Hematopoietic multipotent progenitor cell treated with erythropoietin and hydrocortisone succinate and interleukin-3 and kit ligand, for 8 days (in vitro differentiated cells): ENCODE data around the gene CITED4.
"Not testable (repeated sequence)": the region's sequence is repeated elsewhere in the genome, so short reads cannot be mapped to it uniquely, and the experiment has no call there.

Experiments used
- DNase-seq: peaks from one replicate; pipeline ENCODE4 v3.0.0-alpha.2; 2015

The CITED4 gene, protein sequence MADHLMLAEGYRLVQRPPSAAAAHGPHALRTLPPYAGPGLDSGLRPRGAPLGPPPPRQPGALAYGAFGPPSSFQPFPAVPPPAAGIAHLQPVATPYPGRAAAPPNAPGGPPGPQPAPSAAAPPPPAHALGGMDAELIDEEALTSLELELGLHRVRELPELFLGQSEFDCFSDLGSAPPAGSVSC

DNA sequence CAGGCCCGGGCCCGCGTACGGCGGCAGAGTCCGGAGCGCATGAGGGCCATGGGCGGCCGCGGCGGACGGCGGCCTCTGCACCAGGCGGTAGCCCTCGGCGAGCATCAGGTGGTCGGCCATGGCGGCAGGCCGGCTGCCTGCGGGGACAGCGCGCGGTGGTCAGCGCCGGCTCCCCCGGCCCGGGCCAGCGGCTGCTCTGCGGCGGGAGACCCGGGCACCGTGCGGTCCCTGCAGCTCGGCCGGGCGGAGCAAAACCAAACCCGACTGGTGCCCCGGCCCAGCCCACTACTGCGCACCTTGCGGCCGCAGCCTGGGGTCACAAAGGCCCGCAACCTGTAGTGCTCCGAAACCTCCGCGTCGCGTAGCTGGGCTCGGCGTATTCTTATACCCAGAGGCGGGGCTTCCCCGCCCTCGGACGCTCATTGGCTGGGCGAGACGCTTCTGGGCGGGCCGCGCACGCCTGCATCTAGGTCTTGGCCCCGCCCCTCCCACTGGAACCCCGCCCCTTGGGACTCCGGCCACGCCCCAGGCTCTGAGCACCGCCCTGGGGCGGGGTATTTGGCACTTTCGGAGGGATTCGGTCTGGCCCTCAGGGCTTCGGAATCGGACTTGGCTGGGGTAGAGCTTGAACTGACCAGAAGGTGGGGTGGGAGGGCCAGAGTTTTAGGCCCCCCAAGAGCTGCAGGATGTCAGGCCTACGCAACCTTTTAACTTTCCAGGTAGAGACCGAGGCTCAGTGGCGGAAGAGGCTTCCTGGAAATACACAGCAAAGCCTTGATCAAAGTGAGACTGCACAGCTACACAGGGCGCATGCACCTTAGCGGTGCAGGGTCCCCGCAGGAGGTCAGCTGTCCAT, at the start of gene CITED4:
CITED4 (minus strand) TSS at position 356 of the 856 bp plus-strand sequence; CDS start at position 120, 236 bp downstream.
- peak; percentile 92 for DNase-seq

DNA sequence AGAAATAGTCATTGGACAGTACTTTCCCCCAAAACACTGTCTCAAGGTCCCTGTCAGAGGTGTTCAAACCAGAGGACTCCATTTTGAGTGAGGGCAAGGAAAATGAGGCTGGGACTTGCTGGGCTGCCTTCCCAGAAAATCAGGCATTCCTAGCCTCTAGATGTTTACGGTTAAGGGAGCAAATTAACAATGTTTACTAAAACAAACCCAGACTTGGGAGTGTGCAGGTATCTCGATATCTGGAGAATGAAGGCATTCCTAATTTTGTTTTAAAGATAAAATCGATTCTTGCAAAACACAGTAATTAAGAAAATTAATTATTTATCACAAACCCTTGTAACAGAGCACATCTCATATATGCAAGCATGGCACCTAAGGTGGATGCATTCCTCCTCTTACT, 48.9 kb upstream of the CITED4 start:
- no peak for DNase-seq

DNA sequence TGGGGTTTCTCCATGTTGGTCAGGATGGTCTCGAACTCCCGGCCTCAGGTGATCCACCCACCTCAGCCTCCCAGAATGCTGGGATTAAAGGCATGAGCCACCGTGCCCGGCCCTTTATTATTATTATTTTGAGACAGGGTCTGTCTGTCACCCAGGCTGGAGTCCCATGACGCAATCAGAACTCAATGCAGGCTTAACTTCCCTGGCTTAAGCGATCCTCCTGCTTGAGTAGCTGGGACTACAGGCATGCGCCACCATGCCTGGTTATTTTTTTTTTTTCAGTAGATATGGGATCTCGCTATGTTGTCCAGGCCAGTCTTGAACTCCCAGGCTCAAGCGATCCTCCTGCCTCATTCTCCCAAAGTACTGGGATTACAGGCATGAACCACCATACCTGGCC, 47.1 kb upstream of the CITED4 start:
- no peak for DNase-seq

DNA sequence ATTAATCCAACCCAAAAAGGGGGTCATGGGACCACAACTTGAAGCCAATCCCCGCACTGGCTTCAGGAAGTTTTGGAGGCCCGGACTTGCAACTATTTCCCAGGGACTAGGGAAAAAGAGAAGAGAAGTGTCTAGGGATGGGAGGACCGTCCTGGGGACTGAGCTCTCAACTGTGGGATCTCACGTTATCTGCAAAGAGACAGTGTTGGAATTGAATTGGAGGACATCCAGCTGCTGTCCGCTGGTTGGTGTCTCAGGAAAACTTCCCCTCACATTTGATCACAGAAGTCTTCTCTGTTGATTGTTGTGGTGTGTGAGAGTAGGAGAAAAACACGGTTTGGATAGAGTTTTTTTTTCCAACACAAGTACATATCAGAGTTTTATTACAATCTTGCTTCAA, 46.2 kb upstream of the CITED4 start:
- no peak for DNase-seq

DNA sequence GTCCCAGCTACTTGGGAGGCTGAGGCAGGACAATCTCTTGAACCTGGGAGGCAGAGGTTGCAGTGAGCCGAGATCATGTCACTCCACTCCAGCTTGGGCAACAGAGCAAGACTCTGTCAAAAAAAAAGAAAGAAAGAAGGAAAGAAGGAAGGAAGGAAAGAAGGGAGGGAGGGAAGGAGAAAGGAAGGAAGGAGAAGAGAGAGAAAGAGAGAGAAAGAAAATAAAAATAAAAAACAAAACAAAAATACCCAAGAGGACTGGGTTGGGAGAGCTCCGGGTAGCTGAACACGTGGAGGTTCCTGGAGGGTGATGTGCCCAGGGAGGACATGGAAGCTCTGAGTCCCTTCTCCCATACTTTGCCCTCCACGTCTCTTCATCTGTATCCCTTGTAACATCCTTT, 45.7 kb upstream of the CITED4 start:
- no peak for DNase-seq

DNA sequence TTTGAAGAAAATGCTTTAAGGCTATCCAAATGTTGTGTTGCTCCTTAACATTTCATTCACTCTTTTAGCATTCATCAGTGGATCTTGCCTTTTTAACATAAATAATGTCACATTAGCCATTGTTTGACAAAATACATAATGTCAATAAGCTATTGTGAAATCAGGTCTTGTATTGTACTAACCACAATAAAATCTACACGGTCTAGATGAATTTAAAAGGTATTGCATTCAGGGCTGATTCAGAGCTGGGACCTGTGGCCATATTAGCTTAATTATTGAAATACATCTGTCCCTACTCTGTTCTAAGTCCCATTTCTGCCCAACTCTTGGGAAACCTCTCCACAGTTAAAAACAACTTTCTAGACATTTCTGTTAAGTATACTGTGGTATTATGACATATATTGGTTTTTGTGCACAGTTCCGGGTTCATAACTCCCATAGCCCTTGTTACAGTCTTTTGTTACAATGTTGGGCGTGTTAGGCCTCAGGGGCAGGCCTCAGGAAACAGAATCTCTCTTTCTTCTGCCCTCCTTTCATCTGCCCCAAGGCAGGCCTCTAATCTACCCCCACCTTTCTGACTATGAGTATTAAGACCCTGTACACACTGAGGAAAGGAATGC, 44.7 kb upstream of the CITED4 start:
- DNase-seq: no peak

DNA sequence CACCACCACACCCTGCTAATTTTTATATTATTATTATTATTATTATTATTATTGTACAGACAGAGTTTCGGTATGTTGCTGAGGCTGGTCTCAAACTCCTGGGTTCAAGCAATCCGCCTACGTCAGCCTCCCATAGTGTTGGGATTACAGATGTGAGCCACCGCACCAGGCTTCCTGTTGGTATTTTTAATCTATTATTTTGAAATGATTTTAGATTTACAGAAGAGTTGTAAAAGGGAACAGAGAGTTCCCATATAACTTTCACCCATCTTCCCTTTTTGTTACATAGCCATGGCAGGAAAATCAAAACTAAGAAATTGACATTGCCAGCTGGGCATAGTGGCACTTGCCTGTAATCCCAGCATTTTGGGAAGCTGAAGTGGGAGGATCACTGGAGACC, 42.9 kb upstream of the CITED4 start:
- DNase-seq: no peak

DNA sequence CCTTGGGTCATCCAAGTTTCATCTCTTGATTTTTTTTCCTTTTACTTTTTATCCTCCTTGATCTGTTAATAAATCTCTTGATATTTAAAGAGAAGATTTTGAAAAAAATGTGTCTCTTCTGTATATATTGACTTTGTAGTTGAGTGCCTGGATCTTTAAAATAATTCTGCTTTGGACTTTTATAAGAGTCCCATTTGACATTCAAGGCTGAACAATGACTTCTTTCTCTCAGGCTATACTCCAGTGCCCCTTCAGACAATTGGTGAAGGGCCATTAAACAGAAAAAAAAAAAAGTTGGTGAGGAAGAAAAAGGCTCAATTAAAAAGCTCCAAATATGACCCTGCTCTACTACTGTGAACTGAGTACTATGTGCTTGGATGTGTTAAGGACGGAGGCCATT, 40.9 kb upstream of the CITED4 start:
- no peak for DNase-seq

DNA sequence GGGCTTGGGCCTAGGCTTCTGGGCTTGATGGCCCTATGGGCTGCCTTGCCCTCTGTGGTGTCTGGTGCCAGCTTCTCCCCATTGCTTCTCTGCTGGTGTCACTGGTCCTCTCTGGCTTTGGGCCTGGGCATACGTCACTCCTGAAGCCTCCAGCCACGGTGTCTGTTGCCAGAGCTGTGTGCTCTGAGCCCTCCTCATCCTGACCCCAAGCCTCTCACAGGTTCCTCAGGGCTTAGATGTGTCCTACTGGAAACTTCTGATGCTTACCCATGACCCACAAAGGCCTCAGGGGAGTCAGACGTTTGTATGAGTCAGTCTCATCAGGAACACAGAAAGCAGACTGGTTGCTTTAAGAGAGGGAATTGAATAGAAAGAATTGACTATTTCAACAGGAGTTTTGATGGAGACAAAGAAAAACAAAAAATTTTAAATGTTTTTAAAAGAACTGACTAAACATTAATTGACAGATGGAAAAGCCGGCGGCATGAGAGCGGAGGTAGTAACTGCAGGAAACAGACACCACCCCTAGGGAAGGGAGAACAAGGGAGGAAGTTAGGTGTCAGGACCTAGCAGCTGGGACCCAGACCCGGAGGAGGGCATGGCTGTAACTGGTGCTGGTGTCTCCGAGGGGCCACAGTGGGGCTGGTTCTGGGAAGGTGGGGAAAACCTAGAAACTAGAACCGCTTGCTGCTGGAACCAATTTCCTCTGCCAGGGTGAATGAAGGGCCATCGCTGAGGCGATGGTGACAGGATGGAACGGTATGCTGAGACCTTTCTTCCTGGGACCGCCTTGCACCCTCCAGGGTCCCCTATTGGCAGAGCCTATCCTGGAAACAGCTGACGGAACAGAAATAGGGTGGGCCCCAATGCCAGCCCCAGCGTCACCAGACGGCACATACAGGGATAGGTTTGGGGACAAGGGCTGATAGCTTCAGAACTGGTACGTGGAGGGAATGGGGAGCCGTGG, 40.0 kb upstream of the CITED4 start:
- DNase-seq: no peak

DNA sequence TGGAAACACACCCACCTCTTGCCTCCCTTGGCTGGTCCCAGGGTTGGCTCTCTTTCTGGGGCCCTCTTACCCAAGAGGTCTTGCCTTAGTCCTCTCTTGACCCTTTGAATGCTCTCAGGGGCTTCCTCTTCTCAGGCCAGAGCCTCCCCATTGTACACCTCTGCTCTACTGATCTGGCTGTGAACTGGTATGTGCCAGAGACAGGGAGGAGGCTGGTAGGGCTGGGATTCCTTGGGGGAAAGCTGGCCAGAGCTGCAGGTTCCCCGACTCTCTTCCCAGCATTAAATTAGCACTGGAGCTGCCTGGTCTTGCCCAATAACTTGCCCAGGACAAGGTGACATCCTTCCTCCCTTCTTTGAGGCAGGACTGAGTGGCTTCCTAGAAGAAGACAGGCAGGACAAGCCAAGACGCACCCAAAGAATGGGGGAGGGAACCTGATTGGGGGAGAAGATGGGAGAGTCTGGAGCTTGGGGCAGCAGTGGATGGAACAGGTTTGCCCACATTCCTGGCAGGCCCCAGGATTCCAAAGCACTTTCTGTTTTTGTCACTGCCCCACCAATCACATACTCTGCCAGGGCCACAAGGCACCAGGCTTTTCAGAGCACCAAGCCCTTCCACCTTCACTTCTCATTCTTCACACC, 37.2 kb upstream of the CITED4 start:
- no peak for DNase-seq

DNA sequence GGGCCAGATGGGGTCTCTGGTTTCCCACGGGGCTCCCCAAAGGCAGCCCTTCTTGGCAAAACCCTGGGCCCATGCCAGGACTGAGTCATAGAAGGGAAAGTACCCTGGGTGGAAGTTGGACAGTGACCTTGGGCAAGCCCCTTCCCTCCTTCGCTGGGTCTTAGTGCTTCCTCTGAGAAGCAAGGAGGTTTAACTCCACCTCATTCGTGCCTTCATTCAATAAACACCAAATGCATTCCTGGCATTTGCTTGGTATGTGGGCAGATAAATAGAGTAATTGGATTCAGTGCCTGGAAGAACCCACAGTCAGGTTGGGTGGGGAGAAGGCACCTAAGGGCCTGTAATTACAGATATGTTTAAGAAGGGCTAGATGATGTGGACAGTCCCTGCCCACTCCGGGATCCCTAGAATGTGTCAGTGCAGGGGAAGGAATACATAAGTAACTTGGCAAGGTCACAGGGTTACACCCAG, 36.3 kb upstream of the CITED4 start:
- DNase-seq: no peak

DNA sequence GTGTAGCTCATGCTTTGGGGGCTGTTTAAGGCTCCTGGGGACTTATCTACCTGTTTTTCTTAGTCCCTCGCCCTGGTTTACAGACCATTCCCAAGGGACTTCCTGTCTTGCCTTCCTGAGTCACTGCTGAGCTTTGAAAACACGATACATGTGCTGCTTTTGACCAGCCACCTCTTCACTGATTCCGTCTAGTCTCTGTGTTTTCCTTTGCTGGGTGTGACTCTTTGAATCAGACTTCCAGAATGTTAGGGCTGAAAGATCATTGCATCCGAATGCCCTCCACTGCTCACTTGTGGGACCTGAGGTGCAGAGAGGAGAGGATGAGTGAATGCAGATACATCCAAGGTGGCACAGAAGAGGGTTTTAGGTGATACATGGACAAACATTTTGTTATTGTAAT, 35.4 kb upstream of the CITED4 start:
- DNase-seq: no peak

DNA sequence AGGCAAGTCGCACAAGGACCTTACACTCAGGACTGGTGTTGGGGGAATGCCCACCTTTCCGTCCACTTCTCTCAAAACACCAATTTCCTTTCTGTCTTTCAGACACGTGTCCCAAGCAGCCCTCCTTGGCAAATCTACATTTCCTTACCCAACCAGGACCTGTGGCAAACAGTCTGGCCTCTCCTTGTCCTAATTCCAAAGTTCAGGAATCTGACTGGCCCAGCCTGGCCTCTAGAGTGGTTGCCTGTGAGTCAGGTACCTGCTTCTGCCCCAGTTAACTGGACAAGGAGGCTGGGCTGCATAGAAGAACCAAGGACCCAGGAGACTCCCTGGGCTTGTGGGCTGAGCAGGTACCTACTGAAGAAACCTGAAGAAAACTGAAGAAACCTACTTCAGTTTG, 34.3 kb upstream of the CITED4 start:
- no peak for DNase-seq

DNA sequence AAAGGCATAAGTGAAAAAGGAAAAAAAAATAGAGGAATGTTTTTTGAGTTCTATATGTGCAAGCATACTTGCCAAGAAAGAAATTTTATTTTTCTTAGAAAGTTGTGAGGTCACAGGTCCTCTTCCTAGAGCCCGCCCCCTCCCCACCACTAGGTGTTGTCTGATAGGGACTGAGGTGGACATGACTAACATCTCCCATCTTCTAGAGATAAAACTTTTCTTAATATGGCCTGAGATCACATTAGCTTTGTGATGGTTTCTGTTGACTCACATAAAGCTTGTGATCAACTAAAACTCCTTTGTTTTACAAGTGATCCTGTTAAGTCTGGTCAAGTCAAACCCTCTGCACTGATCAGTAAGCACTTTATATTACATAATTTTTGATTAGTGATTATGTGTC, 33.4 kb upstream of the CITED4 start:
- no peak for DNase-seq

DNA sequence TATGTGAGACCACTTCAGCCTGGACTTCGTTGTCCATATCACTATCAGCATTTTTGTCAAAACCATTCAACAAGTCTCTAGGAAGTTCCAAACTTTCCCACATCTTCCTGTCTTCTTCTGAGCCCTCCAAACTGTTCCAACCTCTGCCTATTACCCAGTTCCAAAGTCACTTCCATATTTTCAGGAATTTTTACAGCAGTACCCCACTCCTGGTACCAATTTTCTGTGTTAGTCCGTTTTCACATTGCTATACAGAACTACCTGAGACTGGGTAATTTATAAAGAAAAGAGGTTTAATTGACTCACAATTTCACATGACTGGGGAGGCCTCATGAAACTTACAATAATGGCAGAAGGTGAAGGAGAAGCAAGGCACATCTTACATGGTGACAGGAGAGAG, 32.7 kb upstream of the CITED4 start:
- not testable (repeated sequence) for DNase-seq

DNA sequence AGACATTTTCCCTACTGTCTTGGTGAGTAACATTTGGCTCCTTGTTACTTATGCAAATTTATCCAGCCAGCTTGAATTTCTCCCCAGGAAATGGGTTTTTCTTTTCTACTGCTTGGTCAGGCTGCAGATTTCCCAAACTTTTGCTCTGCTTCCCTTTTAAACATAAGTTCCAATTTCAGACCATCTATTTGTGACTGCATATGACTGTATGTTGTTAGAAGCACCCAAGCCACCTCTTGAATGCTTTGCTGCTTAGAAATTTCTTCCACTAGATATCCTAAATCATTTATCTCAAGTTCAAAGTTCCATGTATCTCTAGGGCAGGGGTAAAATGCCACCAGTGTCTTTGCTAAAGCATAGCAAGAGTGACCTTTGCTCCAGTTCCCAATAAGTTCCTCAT, 32.3 kb upstream of the CITED4 start:
- no peak for DNase-seq

DNA sequence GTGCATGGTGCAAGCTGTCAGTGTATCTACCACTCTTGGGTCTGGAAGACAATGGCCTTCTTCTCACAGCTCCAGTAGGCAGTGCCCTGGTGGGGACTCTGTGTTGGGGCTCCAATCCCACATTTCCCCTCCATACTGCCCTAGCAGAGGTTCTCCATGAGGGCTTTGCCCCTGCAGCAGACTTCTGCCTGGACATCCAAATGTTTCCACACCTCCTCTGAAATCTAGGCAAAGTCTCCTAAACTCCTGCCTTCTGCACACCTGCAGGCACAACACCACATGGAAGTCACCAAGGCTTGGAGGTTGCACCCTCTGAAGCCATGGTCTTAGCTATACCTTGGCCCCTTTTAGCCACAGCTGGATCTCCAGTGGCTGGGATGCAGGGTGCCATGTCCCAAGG, 31.8 kb upstream of the CITED4 start:
- no peak for DNase-seq

DNA sequence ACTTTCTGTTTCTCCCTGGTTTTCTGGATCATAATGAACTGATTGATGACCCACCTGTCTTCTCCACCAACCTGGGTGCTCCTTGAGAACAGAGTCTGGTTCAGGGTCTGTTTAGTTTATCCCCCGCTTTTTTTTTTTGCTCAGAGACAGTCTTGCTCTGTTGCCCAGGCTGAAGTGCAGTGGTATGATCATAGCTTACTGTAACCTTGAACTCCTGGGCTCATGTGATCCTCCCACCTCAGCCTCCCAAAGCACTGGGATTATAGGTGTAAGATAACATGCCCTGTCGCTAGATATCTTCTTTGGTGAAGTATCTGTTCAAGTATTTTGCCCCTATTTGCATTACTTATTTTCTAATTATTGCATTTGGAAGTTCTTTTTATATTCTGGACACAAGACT, 30.2 kb upstream of the CITED4 start:
- no peak for DNase-seq

DNA sequence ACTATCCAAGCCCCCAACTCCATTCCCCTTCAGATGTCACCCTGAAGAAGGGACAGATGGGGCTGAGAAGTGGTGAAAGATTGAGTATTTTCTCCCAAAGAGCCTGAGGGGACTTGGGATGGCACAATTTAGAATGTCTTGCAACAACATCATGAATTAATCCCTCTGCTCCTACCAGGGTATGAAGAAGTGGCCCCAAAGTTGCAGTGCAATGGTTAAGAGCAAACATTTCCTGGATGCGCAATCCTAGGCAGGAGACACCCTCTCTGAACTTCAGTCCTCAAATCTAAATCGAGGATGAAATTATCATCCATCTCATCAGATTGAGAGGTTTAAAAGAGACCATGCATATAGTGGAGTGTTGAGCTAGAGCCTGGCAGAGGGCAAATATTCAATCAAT, 28.6 kb upstream of the CITED4 start:
- DNase-seq: no peak

DNA sequence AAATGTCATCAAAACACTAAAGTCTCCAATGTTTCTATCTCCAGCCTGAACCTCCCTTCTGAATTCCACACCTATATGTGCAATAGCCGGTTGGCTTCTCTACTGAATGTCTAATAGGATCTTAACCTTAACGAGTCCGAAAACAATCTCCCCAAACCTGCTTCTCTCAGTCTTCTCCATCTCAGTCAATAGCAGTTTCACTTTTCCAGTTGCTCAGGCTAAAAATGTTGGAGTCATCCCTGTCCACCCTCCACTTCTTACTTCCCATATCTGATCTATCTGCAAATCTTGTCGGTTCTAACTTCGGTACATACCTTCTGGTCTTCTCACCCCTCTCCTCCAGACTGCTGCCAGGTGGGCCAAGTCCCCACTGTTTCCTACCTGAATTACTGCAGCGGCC, 25.5 kb upstream of the CITED4 start:
- no peak for DNase-seq

DNA sequence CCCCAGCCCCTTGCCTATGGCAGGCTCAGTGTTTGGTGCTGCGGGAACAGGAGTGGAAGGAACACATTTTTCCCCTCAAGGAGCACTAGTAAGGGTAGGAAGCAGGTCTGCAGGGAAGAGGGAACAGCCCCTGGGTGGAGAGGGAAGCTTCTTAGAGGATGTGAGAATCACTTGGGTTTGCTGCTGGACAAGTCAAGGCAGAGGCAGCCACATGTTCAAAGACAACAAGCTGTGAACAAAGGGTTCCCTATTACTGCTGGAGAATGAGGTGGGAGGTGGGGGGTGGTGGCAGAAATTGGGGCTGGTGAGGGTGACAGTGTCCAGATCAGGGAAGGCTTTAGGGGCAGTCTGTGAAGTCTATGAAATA, 24.8 kb upstream of the CITED4 start:
- no peak for DNase-seq

DNA sequence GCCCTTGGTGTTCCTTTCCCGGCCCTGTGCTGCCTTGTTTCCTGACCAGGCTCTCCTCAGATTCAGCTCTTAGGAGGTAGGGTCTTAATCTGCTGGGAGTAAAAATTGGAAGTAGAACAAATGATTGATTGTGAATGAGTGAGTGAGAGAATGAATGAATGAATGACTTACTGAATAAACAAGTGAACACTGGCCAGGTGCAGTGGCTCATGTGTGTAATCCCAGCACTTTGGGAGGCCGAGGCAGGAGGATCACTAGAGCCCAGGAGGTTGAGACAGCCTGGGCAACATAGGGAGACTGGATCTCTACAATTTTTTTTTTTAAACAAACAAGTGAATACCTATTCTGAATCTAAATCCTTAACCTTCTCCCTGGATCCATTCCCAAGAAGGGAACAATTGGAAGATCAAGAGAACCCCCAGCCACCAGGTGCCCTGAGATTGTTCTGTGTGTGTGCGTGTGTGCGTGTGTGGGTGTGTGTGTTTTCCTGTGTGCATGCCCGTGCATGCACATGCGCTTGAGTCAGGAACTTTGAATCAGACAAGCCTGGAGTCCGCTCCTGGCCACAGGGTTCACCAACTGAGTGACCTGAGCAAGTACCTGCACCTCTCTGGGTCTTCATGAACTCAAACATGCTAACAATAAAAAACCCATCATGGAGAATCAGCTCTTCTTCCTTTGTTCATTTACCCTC, 24.3 kb upstream of the CITED4 start:
- no peak for DNase-seq
